Measurements from ENCODE around the gene MET. TPM values are rescaled to one million over a fixed set of nuclear protein-coding genes. Genes with fewer than 3 reads are reported as not detected.

The MET gene
- polyA plus RNA-seq, 10 donors, result 8.5 to 17.2 (median 12.3) TPM

- DNase-seq, result no peak
Observed at GRCh38 chr7:116843378-116843777, 171.4 kb downstream of the MET start.

Other genes with a start within 250 kb of the MET start
- gene CAV2, start 172.5 kb upstream of the MET start, polyA plus RNA-seq (ENCODE audit: insufficient read length in 10 of 10), result 10 to 100 TPM; 37.7 to 79.5 (median 53.8) TPM
- 100 to 1,000 TPM; 175 to 298 (median 237) TPM for gene CAV1, start 147.2 kb upstream of the MET start, polyA plus RNA-seq (ENCODE audit: insufficient read length in 10 of 10)
- gene CAPZA2, start 190.4 kb downstream of the MET start, polyA plus RNA-seq (ENCODE audit: insufficient read length in 10 of 10), result 100 to 1,000 TPM; 147 to 264 (median 216) TPM

Measured in muscle of back (tissue), 11 donors.